ENCODE results near the gene AGPAT1.
"Not testable (repeated sequence)": the region's sequence is repeated elsewhere in the genome, so short reads cannot be mapped to it uniquely, and the experiment has no call there.

The AGPAT1 gene

DNA sequence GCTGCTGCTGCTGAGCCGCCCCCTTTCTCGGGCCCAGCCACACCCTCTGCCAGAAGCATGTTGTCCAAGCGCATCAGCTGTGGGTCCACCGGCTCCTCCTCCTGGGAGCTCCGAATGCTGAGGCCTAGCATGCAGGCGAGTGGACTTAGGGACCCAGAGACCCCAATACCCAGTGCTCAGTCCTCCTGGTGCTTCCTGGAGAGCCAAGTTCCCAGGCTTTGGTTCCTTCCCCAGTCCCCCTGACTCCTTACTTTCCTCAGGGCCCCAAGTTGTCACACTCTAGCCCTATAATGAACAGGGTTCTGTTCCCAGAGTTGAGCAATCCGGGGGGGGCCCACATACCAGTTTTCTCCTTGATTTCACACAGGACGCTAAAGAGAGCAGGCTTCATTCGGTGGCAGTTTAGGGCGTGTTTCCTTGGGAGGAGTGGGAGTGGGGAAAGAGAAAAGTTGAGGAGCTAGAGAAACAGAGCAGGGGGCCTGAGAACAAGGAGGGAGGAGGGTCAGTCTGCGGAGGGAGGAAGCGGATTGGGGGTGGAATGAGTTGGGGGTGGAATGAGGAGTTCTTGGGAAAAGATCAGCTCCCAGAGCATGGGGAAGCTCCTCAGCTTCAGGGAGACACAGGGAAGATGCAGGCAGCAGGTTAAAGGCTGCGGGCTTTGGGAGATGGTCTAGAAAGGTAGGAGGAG lies 12.6 kb upstream of the AGPAT1 start:
- Histone ChIP-seq H3K36me3 (replicated peaks) (peaks cover 29% of the 10 kb centered on the region), H3K27ac (peak overlapping the region; percentile 65), H3K4me3 (ENCODE audit: low read depth, low read length) (peak overlapping the region; percentile 67), H3K27me3 (replicated peaks) (no peaks in the 10 kb centered on the region)
- in situ Hi-C loops (cut with HindIII; ENCODE audit: low pct_ligation_motif_present, low sequenced_read_pairs): loop anchor here (10.0 kb wide), 1 partner anchor 64 kb away; the partner anchor contains the start of gene ATF6B
- DNase-seq: peak; percentile 14
- TF ChIP-seq, protein P1, sequence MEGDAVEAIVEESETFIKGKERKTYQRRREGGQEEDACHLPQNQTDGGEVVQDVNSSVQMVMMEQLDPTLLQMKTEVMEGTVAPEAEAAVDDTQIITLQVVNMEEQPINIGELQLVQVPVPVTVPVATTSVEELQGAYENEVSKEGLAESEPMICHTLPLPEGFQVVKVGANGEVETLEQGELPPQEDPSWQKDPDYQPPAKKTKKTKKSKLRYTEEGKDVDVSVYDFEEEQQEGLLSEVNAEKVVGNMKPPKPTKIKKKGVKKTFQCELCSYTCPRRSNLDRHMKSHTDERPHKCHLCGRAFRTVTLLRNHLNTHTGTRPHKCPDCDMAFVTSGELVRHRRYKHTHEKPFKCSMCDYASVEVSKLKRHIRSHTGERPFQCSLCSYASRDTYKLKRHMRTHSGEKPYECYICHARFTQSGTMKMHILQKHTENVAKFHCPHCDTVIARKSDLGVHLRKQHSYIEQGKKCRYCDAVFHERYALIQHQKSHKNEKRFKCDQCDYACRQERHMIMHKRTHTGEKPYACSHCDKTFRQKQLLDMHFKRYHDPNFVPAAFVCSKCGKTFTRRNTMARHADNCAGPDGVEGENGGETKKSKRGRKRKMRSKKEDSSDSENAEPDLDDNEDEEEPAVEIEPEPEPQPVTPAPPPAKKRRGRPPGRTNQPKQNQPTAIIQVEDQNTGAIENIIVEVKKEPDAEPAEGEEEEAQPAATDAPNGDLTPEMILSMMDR (IDR thresholded peaks at IDR 0.05; ENCODE audit: low read depth, low read length, missing control alignments): no peak

DNA sequence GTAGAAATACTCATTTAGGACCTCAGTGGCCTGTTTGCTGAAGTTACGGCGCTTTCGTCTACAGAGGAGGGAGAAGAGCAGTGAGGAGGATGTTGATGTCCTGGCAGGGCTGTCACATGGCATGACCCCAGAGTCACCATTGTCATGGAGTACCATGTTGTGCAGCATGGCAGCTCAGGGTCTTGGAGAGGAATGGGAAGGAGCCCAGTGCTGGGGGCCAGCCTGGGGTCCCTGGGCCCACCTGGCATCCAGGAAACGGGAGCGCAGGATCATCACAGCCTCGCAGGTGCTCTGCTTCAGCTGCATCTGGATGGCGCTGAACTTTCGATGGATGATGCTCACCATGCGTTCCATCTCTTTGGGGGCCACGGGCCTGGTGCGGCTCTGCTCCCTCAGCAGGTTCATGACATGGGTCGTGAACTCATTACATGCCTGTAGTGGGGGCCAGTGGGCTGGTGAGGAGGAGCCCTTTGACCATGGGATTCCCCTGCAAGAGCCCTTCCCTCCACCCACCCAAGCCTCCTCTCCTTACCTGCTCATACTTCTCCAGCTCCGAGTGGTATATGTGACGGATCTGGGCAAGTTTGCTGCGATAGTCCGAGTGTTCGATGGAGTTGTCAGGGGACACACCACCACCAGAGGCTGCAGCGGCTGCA lies 12.0 kb upstream of the AGPAT1 start:
- Histone ChIP-seq H3K36me3 (replicated peaks) (peaks cover 36% of the 10 kb centered on the region), H3K4me3 (ENCODE audit: low read depth, low read length) (peak overlapping the region; percentile 27)
- not testable (repeated sequence) for DNase-seq; H3K27ac ChIP-seq; H3K27me3 ChIP-seq (replicated peaks)
- in situ Hi-C loops (cut with HindIII; ENCODE audit: low pct_ligation_motif_present, low sequenced_read_pairs): loop anchor here (10.0 kb wide), 1 partner anchor 63 kb away; the partner anchor contains the start of gene ATF6B

DNA sequence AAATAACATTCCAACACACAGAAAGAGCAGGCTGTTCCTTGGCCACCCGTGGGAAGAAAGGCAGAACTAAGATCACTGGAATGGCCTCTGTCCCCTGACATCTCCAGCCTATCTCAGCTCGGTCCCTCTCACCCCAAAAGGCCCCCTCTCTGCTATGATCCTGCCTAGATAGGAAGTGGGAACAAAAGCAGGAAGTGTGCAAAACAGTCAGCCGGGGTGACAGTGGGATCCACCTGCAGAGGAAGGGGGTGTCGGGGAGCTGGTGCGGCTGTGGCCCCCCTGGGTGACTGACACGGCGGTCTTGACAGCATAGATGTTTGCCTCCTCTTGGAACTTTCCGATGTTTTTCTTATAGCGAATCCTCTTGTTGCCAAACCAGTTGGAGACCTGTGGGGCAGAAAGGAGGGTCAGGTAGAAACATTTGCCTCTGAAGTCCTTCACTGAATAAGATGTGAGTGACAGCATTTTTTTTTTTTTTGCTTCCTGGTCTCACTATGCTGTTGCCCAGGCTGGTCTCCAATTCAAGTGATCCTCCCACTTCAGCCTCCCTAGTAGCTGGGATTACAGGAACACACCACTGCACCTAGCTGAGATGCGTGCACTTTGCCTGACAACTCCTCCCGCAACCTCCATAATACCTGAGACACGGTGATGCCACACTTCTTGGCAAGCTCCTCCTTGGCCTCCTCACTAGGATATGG lies 11.3 kb upstream of the AGPAT1 start:
- Histone ChIP-seq H3K27ac (no peak overlapping the region), H3K4me3 (ENCODE audit: low read depth, low read length) (no peak overlapping the region), H3K27me3 (replicated peaks) (no peaks in the 10 kb centered on the region), H3K36me3 (replicated peaks) (peaks cover 43% of the 10 kb centered on the region)
- in situ Hi-C loops (cut with HindIII; ENCODE audit: low pct_ligation_motif_present, low sequenced_read_pairs): loop anchor here (10.0 kb wide), 1 partner anchor 62 kb away; the partner anchor contains the start of gene ATF6B
- TF ChIP-seq, protein P1 (IDR thresholded peaks at IDR 0.05; ENCODE audit: low read depth, low read length, missing control alignments): no peak
- no peak for DNase-seq

DNA sequence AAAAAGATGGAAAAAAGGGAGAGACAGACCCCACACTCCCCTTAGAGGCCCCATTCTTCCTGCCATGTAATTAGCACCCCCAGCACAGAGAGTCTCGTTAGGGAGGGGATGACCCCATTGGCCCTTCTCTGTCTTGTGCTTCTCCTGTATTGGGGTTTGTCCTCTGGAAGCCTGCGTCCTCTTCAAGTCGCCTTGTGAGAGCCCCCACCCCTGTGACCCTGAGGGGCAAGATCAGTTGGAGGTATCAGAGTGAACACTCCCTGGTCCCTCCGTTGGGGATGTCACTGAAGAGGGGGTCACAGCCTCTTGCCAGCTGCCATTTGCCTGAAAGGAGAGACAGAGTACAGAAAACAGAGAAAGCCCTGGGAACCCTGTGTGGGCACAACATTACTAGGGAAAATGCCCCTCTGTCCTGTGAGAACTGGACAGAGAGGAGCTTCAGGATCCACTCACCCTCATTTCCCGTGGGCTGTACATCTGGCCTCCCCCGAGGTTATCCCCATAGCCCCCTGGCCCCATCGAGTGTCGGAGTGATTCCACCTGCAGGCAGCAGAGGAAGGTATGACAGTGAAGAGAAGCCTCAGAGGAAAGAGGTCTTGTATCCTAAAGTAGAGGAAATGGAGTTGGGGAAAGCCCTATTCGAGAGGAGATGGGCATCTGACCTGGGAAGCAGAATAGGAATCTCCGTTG lies 10.4 kb upstream of the AGPAT1 start:
- H3K27ac ChIP-seq; H3K27me3 ChIP-seq (replicated peaks); H3K4me3 ChIP-seq (ENCODE audit: low read depth, low read length); DNase-seq: not testable (repeated sequence)
- in situ Hi-C loops (cut with HindIII; ENCODE audit: low pct_ligation_motif_present, low sequenced_read_pairs): loop anchor here (10.0 kb wide), 1 partner anchor 61 kb away; the partner anchor contains the start of gene ATF6B
- peaks cover 46% of the 10 kb centered on the region for H3K36me3 ChIP-seq (replicated peaks)

DNA sequence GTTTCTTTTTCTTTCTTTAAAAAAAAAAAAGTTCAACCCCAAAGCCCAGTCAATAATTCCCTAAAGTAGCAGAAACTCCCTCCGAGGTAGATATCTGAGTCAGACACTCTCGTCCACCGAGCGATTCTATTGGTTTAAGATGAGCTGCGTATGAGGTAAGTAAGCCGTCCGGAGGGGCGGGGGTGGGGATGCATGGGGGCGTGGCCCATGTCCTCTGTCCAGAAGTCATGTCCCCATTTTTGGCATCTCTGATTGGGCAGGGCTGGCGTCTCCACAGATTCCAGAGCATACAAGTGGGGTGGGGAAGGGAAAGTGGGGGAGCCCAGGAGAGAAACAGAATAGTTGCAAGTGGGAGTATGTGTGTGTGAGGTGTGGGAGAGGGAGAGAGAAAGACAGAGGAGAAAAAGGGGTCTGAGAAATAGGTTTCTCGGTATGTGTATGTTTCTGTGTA lies 9.8 kb upstream of the AGPAT1 start:
- H3K4me3 ChIP-seq (ENCODE audit: low read depth, low read length); H3K27ac ChIP-seq; H3K27me3 ChIP-seq (replicated peaks): not testable (repeated sequence)
- peak; percentile 88 for DNase-seq
- in situ Hi-C loops (cut with HindIII; ENCODE audit: low pct_ligation_motif_present, low sequenced_read_pairs): loop anchor here (10.0 kb wide), 1 partner anchor 61 kb away; the partner anchor contains the start of gene ATF6B
- peaks cover 46% of the 10 kb centered on the region for H3K36me3 ChIP-seq (replicated peaks)

DNA sequence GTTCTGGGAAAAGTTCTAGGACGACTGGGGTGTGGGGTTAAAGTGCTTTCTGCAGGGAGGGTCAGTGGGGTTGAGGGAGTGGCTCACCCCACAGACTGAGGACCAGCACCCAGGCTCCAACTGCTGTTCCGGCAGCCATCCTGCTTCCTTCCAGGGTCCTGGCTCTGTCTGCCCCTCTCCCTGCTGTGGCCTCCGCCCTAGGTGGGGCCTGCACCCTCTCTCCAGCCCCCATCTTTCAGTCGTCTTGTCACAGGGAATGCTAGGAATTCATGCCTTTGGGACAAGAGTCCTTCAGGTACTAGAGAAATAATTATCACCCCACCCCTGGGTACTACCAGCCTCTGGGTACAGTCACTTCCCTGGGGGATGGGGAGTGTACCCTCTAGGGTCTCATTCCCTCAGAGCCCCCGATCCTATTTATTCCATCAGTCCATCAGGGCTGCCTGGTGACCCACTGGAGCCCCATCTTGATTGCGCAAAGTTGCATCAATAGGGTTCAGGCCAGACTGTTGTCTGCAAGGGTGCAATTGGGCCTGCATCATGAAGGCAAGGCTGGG lies 8.3 kb upstream of the AGPAT1 start, which contains the start of gene AGER:
AGER (minus strand) TSS at position 170 of the 557 bp plus-strand sequence; CDS start at position 139, 31 bp downstream.
- Histone ChIP-seq H3K27ac (no peak within 1 kb of the TSS), H3K36me3 (replicated peaks) (peaks cover 50% of the 10 kb centered on the region), H3K27me3 (replicated peaks) (no peaks in the 10 kb centered on the region), H3K4me3 (ENCODE audit: low read depth, low read length) (no peak within 1 kb of the TSS)
- no peak for DNase-seq
- TF ChIP-seq, protein P1 (IDR thresholded peaks at IDR 0.05; ENCODE audit: low read depth, low read length, missing control alignments): no peak
- in situ Hi-C loops (cut with HindIII; ENCODE audit: low pct_ligation_motif_present, low sequenced_read_pairs): loop anchor here (10.0 kb wide), 1 partner anchor 59 kb away; the partner anchor contains the start of gene ATF6B

Data from brain microvascular endothelial cell (primary cell).